Urinary bladder (tissue), 4 donors: Measurements from ENCODE around the gene QPRT. TPM values are rescaled to one million over a fixed set of nuclear protein-coding genes. Genes with fewer than 3 reads are reported as not detected.
"Not testable (repeated sequence)": the region's sequence is repeated elsewhere in the genome, so short reads cannot be mapped to it uniquely, and the experiment has no call there.

Experiments
- DNase-seq: peaks from one replicate; pipeline ENCODE4 v3.0.0-alpha.2; 2015; ENCODE audit errors: extremely low spot score
- H3K27ac ChIP-seq: one replicate; pipeline ENCODE4 v1.5.1; 2013; ENCODE audit warnings: low read depth, mild to moderate bottlenecking, moderate library complexity
- H3K36me3 ChIP-seq: one replicate; pipeline ENCODE4 v1.6.1; 2013; ENCODE audit warnings: mild to moderate bottlenecking, moderate library complexity; ENCODE audit not compliant: insufficient read depth
- H3K4me1 ChIP-seq: one replicate; pipeline ENCODE4 v1.6.1; 2013; ENCODE audit warnings: mild to moderate bottlenecking, moderate library complexity; ENCODE audit not compliant: insufficient read depth
- H3K4me3 ChIP-seq: one replicate; pipeline ENCODE4 v1.5.1; 2013; ENCODE audit warnings: low read depth, low read length
- WGBS: extraction: QIAGEN DNeasy Blood & Tissue Kit; methylation state at CpG from one replicate; pipeline ENCODE4 v1.1.7; 2013; 5-methylcytosine and 5-hydroxymethylcytosine counted together
- polyA plus RNA-seq: library from polyadenylated mRNA; stranded (reverse); fragments of 200-250 nt; gene quantifications from one replicate; pipeline ENCODE4 v1.2.3, GENCODE V29; 2013
- total RNA-seq: library from RNA; depleted of rRNA; stranded (reverse); fragments of >200 nt; gene quantifications from one replicate; pipeline ENCODE4 v1.2.3, GENCODE V29; 2014
- donor health status: healthy with polysubstance abuse.
- donor health status: healthy.

Gene QPRT
- total and polyA plus RNA-seq, 2 donors: 13.8 to 20.0 TPM

GRCh38 chr16:29705030-29705429 lies 26.1 kb downstream of the QPRT start:
- DNase-seq: no peak
- 79% methylated on average over 2 of the region's 2 CpGs for WGBS

GRCh38 chr16:29707160-29707559 lies 28.2 kb downstream of the QPRT start:
- DNase-seq, H3K27ac ChIP-seq, H3K4me1 ChIP-seq, H3K4me3 ChIP-seq, H3K36me3 ChIP-seq: not testable (repeated sequence)
- WGBS: 100% methylated on average over 1 of the region's 1 CpG

More at GRCh38 chr16:29705030-29705429, 26.1 kb downstream of the QPRT start:
- Histone ChIP-seq H3K4me3 (no peak overlapping the region), H3K27ac (no peak overlapping the region), H3K36me3 (no peaks in the 10 kb centered on the region), H3K4me1 (no peaks in the 10 kb centered on the region)

GRCh38 chr16:29708917-29709600 lies 30.1 kb downstream of the QPRT start:
- H3K27ac ChIP-seq: no peak overlapping the region
- no peak for DNase-seq
- no peaks in the 10 kb centered on the region for H3K36me3 ChIP-seq
- H3K4me1 ChIP-seq: no peaks in the 10 kb centered on the region
- WGBS: 58% methylated on average over 16 of the region's 16 CpGs
- H3K4me3 ChIP-seq: no peak overlapping the region

DNA sequence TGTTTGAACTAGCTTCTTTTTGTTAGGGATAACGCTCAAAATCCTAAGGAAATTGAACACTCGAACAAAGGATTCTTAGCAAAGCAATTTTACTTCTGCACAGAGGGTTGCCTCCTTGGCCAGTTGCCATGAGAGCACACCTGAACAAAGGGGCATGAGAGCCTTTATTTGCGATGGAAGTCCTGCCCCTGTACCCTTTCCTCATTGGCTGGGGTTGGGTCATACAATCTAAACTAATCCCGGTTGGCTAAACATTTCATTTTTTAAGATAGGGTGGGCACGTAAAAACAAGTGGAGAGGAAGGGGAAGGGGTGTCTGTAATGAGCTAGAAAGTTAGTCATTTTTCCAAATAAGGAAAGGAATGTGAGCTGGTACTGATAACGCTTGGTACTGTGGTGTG lies 30.7 kb downstream of the QPRT start:
- H3K4me1 ChIP-seq, H3K27ac ChIP-seq, DNase-seq, H3K4me3 ChIP-seq, H3K36me3 ChIP-seq: not testable (repeated sequence)
- 51% methylated on average over 6 of the region's 6 CpGs for WGBS

- DNase-seq: no peak
- Histone ChIP-seq H3K4me3 (no peak overlapping the region), H3K36me3 (no peaks in the 10 kb centered on the region), H3K4me1 (no peaks in the 10 kb centered on the region), H3K27ac (no peak overlapping the region)
- WGBS: 43% methylated on average over 17 of the region's 17 CpGs
Observed at GRCh38 chr16:29710227-29711219, 31.5 kb downstream of the QPRT start.

DNA sequence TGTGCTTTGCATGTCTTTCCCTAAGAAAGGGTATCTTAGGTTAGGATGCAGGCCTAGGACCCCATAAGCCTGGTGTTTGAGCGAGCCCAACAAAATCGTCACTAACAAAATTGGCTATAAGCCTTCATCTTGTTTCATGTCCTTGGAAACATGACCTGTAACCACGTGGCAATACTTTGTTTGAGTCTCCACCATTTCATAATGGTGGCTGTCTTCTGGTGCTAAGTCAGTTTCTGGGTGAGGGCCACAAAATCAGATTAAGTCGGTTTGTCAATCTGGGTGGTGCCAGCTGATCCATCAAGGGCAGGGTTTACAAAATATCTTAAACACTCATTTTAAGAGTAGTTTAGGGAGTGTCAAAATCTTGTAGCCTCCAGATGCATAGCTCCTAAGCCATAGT lies 33.8 kb downstream of the QPRT start:
- DNase-seq: no peak
- Histone ChIP-seq H3K4me1 (no peaks in the 10 kb centered on the region), H3K4me3 (no peak overlapping the region), H3K27ac (no peak overlapping the region), H3K36me3 (no peaks in the 10 kb centered on the region)
- WGBS: 72% methylated on average over 4 of the region's 4 CpGs

DNA sequence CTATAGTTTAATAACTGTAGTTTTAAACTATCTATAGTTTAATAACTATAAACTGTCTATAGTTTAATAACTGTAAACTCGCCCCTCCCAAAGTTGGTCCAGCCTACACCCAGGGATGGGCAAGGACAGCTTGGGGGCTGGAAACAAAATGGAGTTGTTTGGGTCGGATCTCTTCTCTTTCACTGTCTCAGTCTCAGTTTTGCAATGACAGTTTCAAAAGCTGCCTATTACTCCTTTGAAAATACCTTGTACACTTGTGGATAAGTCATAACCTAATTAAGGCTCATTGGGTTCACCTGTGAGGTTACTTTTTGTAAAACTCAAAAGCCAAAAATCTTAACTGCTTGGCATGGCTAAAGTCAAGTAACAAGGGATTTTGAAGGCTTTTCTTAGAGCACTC lies 35.4 kb downstream of the QPRT start:
- no peak overlapping the region for H3K27ac ChIP-seq
- DNase-seq: no peak
- WGBS: 80% methylated on average over 2 of the region's 2 CpGs
- no peaks in the 10 kb centered on the region for H3K36me3 ChIP-seq
- no peak overlapping the region for H3K4me3 ChIP-seq
- H3K4me1 ChIP-seq: no peaks in the 10 kb centered on the region

DNA sequence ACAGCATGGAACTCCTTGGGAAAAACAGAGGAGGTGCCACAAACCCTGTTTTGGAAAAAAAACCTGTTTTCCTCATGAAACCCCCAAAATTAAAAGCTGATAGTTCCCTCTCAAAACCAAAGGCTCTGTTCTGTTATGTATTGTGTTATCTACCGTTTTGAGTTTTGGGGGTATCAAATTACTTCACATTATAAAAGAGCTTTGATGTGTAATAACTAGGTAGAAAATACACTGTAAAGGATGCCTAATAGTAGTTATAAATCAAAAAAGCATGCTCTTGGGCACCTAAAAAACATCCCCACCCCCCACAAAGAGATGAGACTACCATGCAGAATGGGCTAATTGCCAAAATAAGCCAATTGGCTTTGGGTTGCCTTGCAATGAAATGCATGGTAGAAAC lies 36.0 kb downstream of the QPRT start:
- H3K4me1 ChIP-seq: no peaks in the 10 kb centered on the region
- no peak for DNase-seq
- no peaks in the 10 kb centered on the region for H3K36me3 ChIP-seq
- WGBS: 21% methylated on average over 1 of the region's 1 CpG
- H3K27ac ChIP-seq: no peak overlapping the region
- H3K4me3 ChIP-seq: no peak overlapping the region

DNA sequence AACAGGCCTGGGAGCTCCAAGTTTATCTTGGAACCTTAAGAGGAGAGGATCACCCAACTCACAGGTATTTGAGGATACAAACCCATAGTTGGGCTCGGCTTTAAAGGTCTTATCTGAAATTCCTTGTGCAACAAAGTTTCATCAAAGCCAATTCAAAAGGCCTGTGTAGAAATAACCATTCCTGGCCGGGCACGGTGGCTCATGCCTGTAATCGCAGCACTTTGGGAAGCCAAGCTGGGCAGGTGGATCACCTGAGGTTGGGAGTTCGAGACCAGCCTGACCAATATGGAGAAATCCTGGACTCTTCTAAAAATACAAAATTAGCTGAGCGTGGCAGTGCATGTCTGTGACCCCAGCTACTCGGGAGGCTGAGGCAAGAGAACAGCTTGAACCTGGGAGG lies 38.1 kb downstream of the QPRT start:
- WGBS: 80% methylated on average over 7 of the region's 7 CpGs
- no peak for DNase-seq
- Histone ChIP-seq H3K27ac (no peak overlapping the region), H3K36me3 (no peaks in the 10 kb centered on the region), H3K4me3 (no peak overlapping the region), H3K4me1 (no peaks in the 10 kb centered on the region)

GRCh38 chr16:29719063-29719462 lies 40.1 kb downstream of the QPRT start:
- H3K27ac ChIP-seq: no peak overlapping the region
- H3K36me3 ChIP-seq: no peaks in the 10 kb centered on the region
- no peak for DNase-seq
- H3K4me3 ChIP-seq: no peak overlapping the region
- H3K4me1 ChIP-seq: no peaks in the 10 kb centered on the region
- WGBS: 42% methylated on average over 4 of the region's 4 CpGs

DNA sequence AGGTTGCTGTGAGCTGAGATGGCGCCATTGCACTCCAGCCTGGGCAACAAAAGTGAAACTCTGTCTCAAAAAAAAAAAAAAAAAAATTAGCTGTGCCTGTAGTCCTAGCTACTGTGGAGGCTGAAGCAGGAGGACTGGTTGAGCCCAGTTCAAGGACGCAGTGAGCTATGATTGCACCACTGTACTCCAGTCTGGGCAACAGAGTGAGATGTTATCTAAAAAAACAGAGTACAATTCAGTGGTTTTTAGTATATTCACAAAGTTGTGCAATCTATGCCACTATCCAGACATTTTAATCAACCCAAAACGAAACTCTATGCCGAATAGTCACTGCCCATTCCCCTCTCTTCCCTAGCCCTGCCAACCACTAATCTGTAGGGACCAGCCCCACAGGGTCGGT lies 41.7 kb downstream of the QPRT start:
- Histone ChIP-seq H3K4me1 (no peaks in the 10 kb centered on the region), H3K27ac (no peak overlapping the region), H3K4me3 (no peak overlapping the region), H3K36me3 (no peaks in the 10 kb centered on the region)
- DNase-seq: no peak
- WGBS: 80% methylated on average over 5 of the region's 5 CpGs

- not testable (repeated sequence) for H3K36me3 ChIP-seq, H3K4me3 ChIP-seq, H3K27ac ChIP-seq, H3K4me1 ChIP-seq, DNase-seq
- WGBS: 41% methylated on average over 24 of the region's 24 CpGs
Observed at GRCh38 chr16:29721167-29721879, 42.3 kb downstream of the QPRT start.

- Histone ChIP-seq H3K36me3 (no peaks in the 10 kb centered on the region), H3K4me1 (no peaks in the 10 kb centered on the region), H3K4me3 (no peak overlapping the region), H3K27ac (no peak overlapping the region)
- WGBS: 78% methylated on average over 9 of the region's 9 CpGs
- DNase-seq: no peak
Observed at GRCh38 chr16:29726845-29727377, 47.9 kb downstream of the QPRT start.
